GM12878 (cell line): ENCODE measurements around the gene ANO7. TPM values are rescaled to one million over a fixed set of nuclear protein-coding genes. Genes with fewer than 3 reads are reported as not detected.

Experiments used
- BCL11A ChIP-seq: IDR thresholded peaks from 2 replicates; pipeline ENCODE4 v1.6.1; 2011; ENCODE audit warnings: low read depth, low read length
- BMI1 ChIP-seq: fragments of 450-650 bp; IDR thresholded peaks from 2 replicates; pipeline ENCODE4 v1.6.1; 2016; ENCODE audit warnings: mild to moderate bottlenecking, moderate library complexity, borderline replicate concordance
- CREB1 ChIP-seq: IDR thresholded peaks from 2 replicates; pipeline ENCODE4 v1.6.1; 2012; ENCODE audit warnings: low read depth, mild to moderate bottlenecking, inconsistent platforms
- ESRRA ChIP-seq: IDR thresholded peaks from 2 replicates; pipeline ENCODE4 v1.6.1; 2012; ENCODE audit warnings: mild to moderate bottlenecking, low read length, improper control_type of control experiment
- GABPA ChIP-seq: IDR thresholded peaks from 2 replicates; pipeline ENCODE4 v1.6.1; 2014; ENCODE audit warnings: antibody characterized with exemption, low read depth, mild to moderate bottlenecking, inconsistent platforms
- HSF1 ChIP-seq: fragments of 150-350 bp; IDR thresholded peaks from 2 replicates; pipeline ENCODE4 v1.6.1; 2014; ENCODE audit warnings: mild to moderate bottlenecking, low read depth, low read length
- IKZF1 ChIP-seq: fragments of 450-650 bp; conservative IDR thresholded peaks from 2 replicates; pipeline ENCODE4 v1.6.1; 2017; ENCODE audit warnings: antibody characterized with exemption, mild to moderate bottlenecking
- LARP7 ChIP-seq: fragments of 450-650 bp; IDR thresholded peaks from 2 replicates; pipeline ENCODE4 v1.6.1; 2017; ENCODE audit warnings: mild to moderate bottlenecking
- MTA2 ChIP-seq: fragments of 450-650 bp; IDR thresholded peaks from 2 replicates; pipeline ENCODE4 v1.6.1; 2016; ENCODE audit warnings: low read depth, mild to moderate bottlenecking, moderate library complexity
- NR2C1 ChIP-seq: fragments of 450-650 bp; IDR thresholded peaks from 2 replicates; pipeline ENCODE4 v1.6.1; 2017; ENCODE audit warnings: antibody characterized with exemption, mild to moderate bottlenecking, moderate library complexity
- PBX3 ChIP-seq: IDR thresholded peaks from 2 replicates; pipeline ENCODE4 v1.6.1; 2011; ENCODE audit warnings: mild to moderate bottlenecking, low read depth, low read length, moderate library complexity; ENCODE audit not compliant: insufficient replicate concordance
- POLR2AphosphoS5 ChIP-seq: IDR thresholded peaks from 2 replicates; pipeline ENCODE4 v1.6.1; 2011; ENCODE audit warnings: mild to moderate bottlenecking, low read length, inconsistent platforms
- RAD51 ChIP-seq: fragments of 450-650 bp; IDR thresholded peaks from 2 replicates; pipeline ENCODE4 v1.6.1; 2016; ENCODE audit warnings: moderate library complexity, mild to moderate bottlenecking, inconsistent platforms
- RUNX3 ChIP-seq: IDR thresholded peaks from 2 replicates; pipeline ENCODE4 v1.6.1; 2012; ENCODE audit warnings: low read length, inconsistent platforms
- SUPT20H ChIP-seq: IDR thresholded peaks from 2 replicates; pipeline ENCODE4 v1.6.1; 2011; ENCODE audit warnings: low read depth, mild to moderate bottlenecking, low read length, moderate library complexity, borderline replicate concordance; ENCODE audit not compliant: control insufficient read depth
- TBL1XR1 ChIP-seq: IDR thresholded peaks from 2 replicates; pipeline ENCODE4 v1.6.1; 2012; ENCODE audit warnings: low read depth, low read length, improper control_type of control experiment
- ZNF207 ChIP-seq: fragments of 450-650 bp; IDR thresholded peaks from 2 replicates; pipeline ENCODE4 v1.6.1; 2014; ENCODE audit warnings: antibody characterized with exemption, mild to moderate bottlenecking, borderline replicate concordance
- polyA plus RNA-seq, 11 experiments: library from polyadenylated mRNA; depleted of rRNA in 4 of 11; unstranded in 6 of 11; stranded (reverse) in 5 of 11; fragments of >200 nt; fragmentation: Nextera tagmentation in 4 of 11; fragmentation: Illumina TruSeq in 1 of 11; extraction: Ambion mirVana in 4 of 11; extraction: Trizol in 1 of 11; gene quantifications; 1 replicate in 1 of 11; 2 replicates in 10 of 11; pipeline versions ENCODE4 v1.2.1 to v1.2.3, GENCODE V29; 2011 to 2016; ENCODE audit warnings: inconsistent platforms in 2 of 11, missing spikeins in 2 of 11, low read depth in 1 of 11
- total RNA-seq, 4 experiments: library from RNA; depleted of rRNA in 3 of 4; stranded (reverse); fragments of >200 nt in 3 of 4; fragmentation: Illumina TruSeq in 1 of 4; extraction: Trizol in 1 of 4; gene quantifications; 2 replicates each; pipeline versions ENCODE4 v1.2.1 to v1.2.3, GENCODE V29; 2013 to 2021
- TF ChIP-seq, protein P1 (sequence below): IDR thresholded peaks from 2 replicates; pipeline ENCODE4 v1.6.1; 2012; ENCODE audit warnings: low read depth, low read length, improper control_type of control experiment
- TF ChIP-seq, protein P2 (sequence below): fragments of 450-650 bp; IDR thresholded peaks from 2 replicates; pipeline ENCODE4 v1.6.1; 2017; ENCODE audit warnings: low read depth, mild to moderate bottlenecking, moderate library complexity

ANO7 gene
- total and polyA plus RNA-seq, 10 of the 15 experiments (the other 5 are each of a cell fraction or from before 2014, with no cell fraction given), result 0.08 to 1.4 (median 0.44) TPM

- TF ChIP-seq RAD51, result peak; percentile 69
- 0 out of 2 replicates have a peak, but pooled peaks have one; percentile 11 for TF ChIP-seq RUNX3
- TF ChIP-seq IKZF1, result 0 out of 2 replicates have a peak, but pooled peaks have one; percentile 44
- no peak for TF ChIP-seq MTA2
- TF ChIP-seq ESRRA, result no peak
- TF ChIP-seq NR2C1, result no peak
- no peak for TF ChIP-seq SUPT20H
- 0 out of 2 replicates have a peak, but pooled peaks have one; percentile 30 for TF ChIP-seq POLR2AphosphoS5
- TF ChIP-seq CREB1, result 0 out of 2 replicates have a peak, but pooled peaks have one; percentile 19
- no peak for TF ChIP-seq LARP7
- no peak for TF ChIP-seq PBX3
- no peak for TF ChIP-seq BCL11A
- TF ChIP-seq, protein P1, sequence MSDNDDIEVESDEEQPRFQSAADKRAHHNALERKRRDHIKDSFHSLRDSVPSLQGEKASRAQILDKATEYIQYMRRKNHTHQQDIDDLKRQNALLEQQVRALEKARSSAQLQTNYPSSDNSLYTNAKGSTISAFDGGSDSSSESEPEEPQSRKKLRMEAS, result peak; percentile 70; the same call in 1 of the 2 replicates
- TF ChIP-seq GABPA, result no peak
- no peak for TF ChIP-seq TBL1XR1
- TF ChIP-seq ZNF207, result no peak
- TF ChIP-seq, protein P2, sequence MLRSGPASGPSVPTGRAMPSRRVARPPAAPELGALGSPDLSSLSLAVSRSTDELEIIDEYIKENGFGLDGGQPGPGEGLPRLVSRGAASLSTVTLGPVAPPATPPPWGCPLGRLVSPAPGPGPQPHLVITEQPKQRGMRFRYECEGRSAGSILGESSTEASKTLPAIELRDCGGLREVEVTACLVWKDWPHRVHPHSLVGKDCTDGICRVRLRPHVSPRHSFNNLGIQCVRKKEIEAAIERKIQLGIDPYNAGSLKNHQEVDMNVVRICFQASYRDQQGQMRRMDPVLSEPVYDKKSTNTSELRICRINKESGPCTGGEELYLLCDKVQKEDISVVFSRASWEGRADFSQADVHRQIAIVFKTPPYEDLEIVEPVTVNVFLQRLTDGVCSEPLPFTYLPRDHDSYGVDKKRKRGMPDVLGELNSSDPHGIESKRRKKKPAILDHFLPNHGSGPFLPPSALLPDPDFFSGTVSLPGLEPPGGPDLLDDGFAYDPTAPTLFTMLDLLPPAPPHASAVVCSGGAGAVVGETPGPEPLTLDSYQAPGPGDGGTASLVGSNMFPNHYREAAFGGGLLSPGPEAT, result peak; percentile 85
- no peak for TF ChIP-seq BMI1
- TF ChIP-seq HSF1, result no peak
Observed at GRCh38 chr2:241271706-241272302, 83.3 kb downstream of the ANO7 start (continued).
